Measurements from ENCODE around the gene MBTD1.

MBTD1 gene

DNA sequence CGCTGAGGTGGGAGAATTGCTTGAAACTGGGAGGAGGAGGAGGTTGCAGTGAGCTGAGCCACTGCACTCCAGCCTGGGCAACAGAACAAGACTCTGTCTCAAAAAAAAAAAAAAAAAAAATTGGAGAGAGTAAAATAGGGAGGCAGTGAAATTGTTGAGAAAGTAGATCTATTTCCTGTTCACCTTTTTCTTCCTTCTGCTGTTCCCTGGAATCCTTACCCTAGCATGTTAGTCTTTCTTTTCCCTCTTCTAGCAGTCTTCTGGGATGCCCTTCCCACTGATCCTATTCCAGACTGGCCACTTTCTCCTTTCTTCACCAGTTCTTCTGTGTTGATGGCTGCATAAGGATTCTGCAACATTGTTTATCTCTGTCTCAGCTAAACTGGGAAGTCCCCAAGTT is 90.5 kb downstream of the MBTD1 start:
- no peaks in the 10 kb centered on the region for H3K27me3 ChIP-seq (ENCODE audit: insufficient read depth, insufficient read length)
- H3K4me3 ChIP-seq (ENCODE audit: insufficient read length, low read depth), result no peak overlapping the region
- no peak for DNase-seq (ENCODE audit: low read depth, low spot score)
- no peak for TF ChIP-seq SUZ12 (IDR thresholded peaks at IDR 0.05; ENCODE audit: extremely low read depth, insufficient read depth, insufficient read length)
- no peak for TF ChIP-seq YY1 (IDR thresholded peaks at IDR 0.05; ENCODE audit: insufficient read depth, insufficient read length)
- H3K36me3 ChIP-seq (ENCODE audit: insufficient read depth, insufficient read length, low read length), result peaks cover 77% of the 10 kb centered on the region
- peaks cover 7% of the 10 kb centered on the region for H3K4me1 ChIP-seq (ENCODE audit: insufficient read depth, insufficient read length)
- no peaks in the 10 kb centered on the region for H3K9me3 ChIP-seq (ENCODE audit: insufficient read depth, low read length)
- no peak overlapping the region for H3K9ac ChIP-seq (ENCODE audit: insufficient read length, low read depth)

DNA sequence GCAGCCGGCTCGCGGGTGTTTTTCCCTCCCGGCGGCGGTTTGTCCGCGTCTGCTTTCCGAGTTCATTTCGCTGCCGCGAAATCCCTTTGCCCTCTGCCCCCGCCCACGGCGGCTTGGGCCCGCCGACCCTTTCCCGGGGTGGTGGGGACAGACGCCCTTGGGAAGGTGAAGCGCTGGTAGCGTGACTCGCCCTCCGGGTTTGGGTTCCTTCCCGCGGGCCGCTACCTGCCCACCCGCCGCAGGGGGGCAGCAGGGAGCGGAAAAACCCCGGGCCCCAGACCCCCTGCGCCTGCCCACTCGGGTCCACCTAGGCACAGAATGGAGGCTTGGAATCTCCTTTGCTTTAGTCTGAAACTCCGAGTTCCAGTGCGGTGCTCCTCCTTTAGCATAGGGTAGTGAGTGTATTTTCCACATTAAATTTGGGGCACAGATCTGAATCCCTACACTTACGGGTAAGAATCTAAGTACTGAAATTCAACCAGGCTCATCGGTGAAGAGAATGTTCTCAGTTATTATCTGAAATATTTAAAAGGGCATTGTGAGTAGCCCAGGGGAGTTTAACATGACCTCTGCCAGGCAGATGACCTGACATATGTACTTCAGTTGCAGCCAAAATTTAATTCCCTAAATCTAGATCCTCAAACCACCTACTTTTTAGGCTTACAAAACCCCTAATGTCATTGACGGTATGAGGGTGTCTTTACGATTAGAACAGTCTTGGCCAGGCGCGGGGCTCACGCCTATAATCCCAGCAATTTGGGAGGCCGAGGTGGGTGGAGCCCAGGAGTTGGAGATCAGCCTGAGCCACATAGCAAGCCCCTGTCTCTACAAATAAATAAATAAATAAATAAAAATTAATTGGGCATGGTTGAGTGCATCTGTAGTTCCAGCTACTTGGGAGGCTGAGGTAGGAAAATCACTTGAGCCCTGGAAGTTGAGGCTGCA is 92.6 kb downstream of the MBTD1 start:
- TF ChIP-seq SUZ12 (IDR thresholded peaks at IDR 0.05; ENCODE audit: extremely low read depth, insufficient read depth, insufficient read length) (no peak), ZNF274 (IDR thresholded peaks at IDR 0.05; ENCODE audit: low read depth, low read length) (no peak), YY1 (IDR thresholded peaks at IDR 0.05; ENCODE audit: insufficient read depth, insufficient read length) (no peak)
- Histone ChIP-seq H3K9ac (ENCODE audit: insufficient read length, low read depth) (peak overlapping the region; percentile 100), H3K4me3 (ENCODE audit: insufficient read length, low read depth) (peak overlapping the region; percentile 100), H3K4me1 (ENCODE audit: insufficient read depth, insufficient read length) (peaks cover 7% of the 10 kb centered on the region), H3K9me3 (ENCODE audit: insufficient read depth, low read length) (no peaks in the 10 kb centered on the region), H3K36me3 (ENCODE audit: insufficient read depth, insufficient read length, low read length) (peaks cover 76% of the 10 kb centered on the region), H3K27me3 (ENCODE audit: insufficient read depth, insufficient read length) (no peaks in the 10 kb centered on the region)
- no peak for DNase-seq (ENCODE audit: low read depth, low spot score)

- TF ChIP-seq SUZ12 (IDR thresholded peaks at IDR 0.05; ENCODE audit: extremely low read depth, insufficient read depth, insufficient read length) (no peak), YY1 (IDR thresholded peaks at IDR 0.05; ENCODE audit: insufficient read depth, insufficient read length) (no peak), ZNF274 (IDR thresholded peaks at IDR 0.05; ENCODE audit: low read depth, low read length) (no peak)
- Histone ChIP-seq H3K4me1 (ENCODE audit: insufficient read depth, insufficient read length) (peaks cover 7% of the 10 kb centered on the region), H3K9me3 (ENCODE audit: insufficient read depth, low read length) (no peaks in the 10 kb centered on the region), H3K27me3 (ENCODE audit: insufficient read depth, insufficient read length) (no peaks in the 10 kb centered on the region), H3K36me3 (ENCODE audit: insufficient read depth, insufficient read length, low read length) (peaks cover 77% of the 10 kb centered on the region), H3K9ac (ENCODE audit: insufficient read length, low read depth) (peak within 1 kb of the TSS; percentile 100), H3K4me3 (ENCODE audit: insufficient read length, low read depth) (peak within 1 kb of the TSS; percentile 100)
- DNase-seq (ENCODE audit: low read depth, low spot score), result peak; percentile 76
Observed at GRCh38 chr17:51166198-51166986, 93.5 kb downstream of the MBTD1 start, which contains the start of gene NME2. Gene NME2 (plus strand): TSS chr17:51166411. CDS start chr17:51166831, 420 bp downstream.

- no peak for DNase-seq (ENCODE audit: low read depth, low spot score)
- Histone ChIP-seq H3K9me3 (ENCODE audit: insufficient read depth, low read length) (no peaks in the 10 kb centered on the region), H3K27me3 (ENCODE audit: insufficient read depth, insufficient read length) (no peaks in the 10 kb centered on the region), H3K9ac (ENCODE audit: insufficient read length, low read depth) (peak overlapping the region; percentile 83), H3K36me3 (ENCODE audit: insufficient read depth, insufficient read length, low read length) (peaks cover 77% of the 10 kb centered on the region), H3K4me3 (ENCODE audit: insufficient read length, low read depth) (peak overlapping the region; percentile 61), H3K4me1 (ENCODE audit: insufficient read depth, insufficient read length) (peaks cover 7% of the 10 kb centered on the region)
- TF ChIP-seq SUZ12 (IDR thresholded peaks at IDR 0.05; ENCODE audit: extremely low read depth, insufficient read depth, insufficient read length) (no peak), YY1 (IDR thresholded peaks at IDR 0.05; ENCODE audit: insufficient read depth, insufficient read length) (no peak), ZNF274 (IDR thresholded peaks at IDR 0.05; ENCODE audit: low read depth, low read length) (no peak)
Observed at GRCh38 chr17:51165680-51166197, 94.1 kb downstream of the MBTD1 start.

- Histone ChIP-seq H3K4me3 (ENCODE audit: insufficient read length, low read depth) (peak overlapping the region; percentile 61), H3K36me3 (ENCODE audit: insufficient read depth, insufficient read length, low read length) (peaks cover 77% of the 10 kb centered on the region), H3K9me3 (ENCODE audit: insufficient read depth, low read length) (no peaks in the 10 kb centered on the region), H3K9ac (ENCODE audit: insufficient read length, low read depth) (peak overlapping the region; percentile 83), H3K4me1 (ENCODE audit: insufficient read depth, insufficient read length) (peaks cover 7% of the 10 kb centered on the region), H3K27me3 (ENCODE audit: insufficient read depth, insufficient read length) (no peaks in the 10 kb centered on the region)
- TF ChIP-seq ZNF274 (IDR thresholded peaks at IDR 0.05; ENCODE audit: low read depth, low read length) (no peak), SUZ12 (IDR thresholded peaks at IDR 0.05; ENCODE audit: extremely low read depth, insufficient read depth, insufficient read length) (no peak)
- no peak for DNase-seq (ENCODE audit: low read depth, low spot score)
Observed at GRCh38 chr17:51164911-51165679, 94.8 kb downstream of the MBTD1 start.

GRCh38 chr17:51161541-51161940 is 98.3 kb downstream of the MBTD1 start:
- Histone ChIP-seq H3K36me3 (ENCODE audit: insufficient read depth, insufficient read length, low read length) (peaks cover 78% of the 10 kb centered on the region), H3K27me3 (ENCODE audit: insufficient read depth, insufficient read length) (no peaks in the 10 kb centered on the region), H3K4me1 (ENCODE audit: insufficient read depth, insufficient read length) (peaks cover 7% of the 10 kb centered on the region), H3K9me3 (ENCODE audit: insufficient read depth, low read length) (no peaks in the 10 kb centered on the region), H3K9ac (ENCODE audit: insufficient read length, low read depth) (no peak overlapping the region), H3K4me3 (ENCODE audit: insufficient read length, low read depth) (no peak overlapping the region)
- no peak for TF ChIP-seq SUZ12 (IDR thresholded peaks at IDR 0.05; ENCODE audit: extremely low read depth, insufficient read depth, insufficient read length)
- no peak for TF ChIP-seq YY1 (IDR thresholded peaks at IDR 0.05; ENCODE audit: insufficient read depth, insufficient read length)
- TF ChIP-seq ZNF274 (IDR thresholded peaks at IDR 0.05; ENCODE audit: low read depth, low read length), result no peak
- no peak for DNase-seq (ENCODE audit: low read depth, low spot score)

All from NT2/D1 (cell line).